AG09309 (cell line): ENCODE results near the gene SLC2A13.
"Not testable (repeated sequence)": the region's sequence is repeated elsewhere in the genome, so short reads cannot be mapped to it uniquely, and the experiment has no call there.

Experiments used
- DNase-seq: peaks from one replicate; pipeline ENCODE4 v3.0.0-alpha.2; 2010; ENCODE audit warnings: low read depth
- H3K4me3 ChIP-seq: 2 replicates; pipeline ENCODE4 v1.5.1; 2011; ENCODE audit warnings: mild to moderate bottlenecking, low read depth, low read length, moderate library complexity; ENCODE audit not compliant: control insufficient read depth
- CTCF ChIP-seq: IDR thresholded peaks from 2 replicates; pipeline ENCODE4 v1.5.1; 2011; ENCODE audit warnings: mild to moderate bottlenecking, low read depth, low read length, inconsistent platforms; ENCODE audit not compliant: insufficient read depth, control insufficient read depth; ENCODE audit errors: missing control alignments

Gene SLC2A13

GRCh38 chr12:40054555-40055227, 51.2 kb downstream of the SLC2A13 start:
- H3K4me3 ChIP-seq = no peak overlapping the region
- peak; percentile 53 for DNase-seq
- TF ChIP-seq CTCF = no peak

- no peak for TF ChIP-seq CTCF
- DNase-seq = no peak
- H3K4me3 ChIP-seq = no peak overlapping the region
Measured at GRCh38 chr12:40049268-40049667, 56.6 kb downstream of the SLC2A13 start.

GRCh38 chr12:40047002-40047401, 58.9 kb downstream of the SLC2A13 start:
- not testable (repeated sequence) for DNase-seq, H3K4me3 ChIP-seq

- no peak for DNase-seq
- no peak for TF ChIP-seq CTCF
- no peak overlapping the region for H3K4me3 ChIP-seq
Measured at GRCh38 chr12:40045656-40046055, 60.2 kb downstream of the SLC2A13 start.

GRCh38 chr12:40044396-40044795, 61.5 kb downstream of the SLC2A13 start:
- DNase-seq = no peak
- no peak for TF ChIP-seq CTCF

GRCh38 chr12:40039598-40039997, 66.3 kb downstream of the SLC2A13 start:
- no peak overlapping the region for H3K4me3 ChIP-seq
- no peak for TF ChIP-seq CTCF
- DNase-seq = no peak

More at GRCh38 chr12:40044396-40044795, 61.5 kb downstream of the SLC2A13 start:
- no peak overlapping the region for H3K4me3 ChIP-seq

GRCh38 chr12:40038619-40039018, 67.3 kb downstream of the SLC2A13 start:
- no peak for TF ChIP-seq CTCF
- no peak for DNase-seq
- no peak overlapping the region for H3K4me3 ChIP-seq
